Gastroesophageal sphincter (tissue), 4 donors: Measurements from ENCODE around the gene SORCS1. TPM values are rescaled to one million over a fixed set of nuclear protein-coding genes. Genes with fewer than 3 reads are reported as not detected.
A peak's percentile ranks its signal among the peaks of the same experiment; 100 is the strongest.

Experiments
- ATAC-seq: fragments of 150-250 bp; one replicate; pipeline ENCODE4 v1.9.1; 2016; ENCODE audit warnings: mild to moderate bottlenecking, moderate library complexity
- H3K27ac ChIP-seq, 4 donors: fragments of 200-600 bp; sonication (generic) in 3 of 4; 1 replicate in 3 of 4; 2 replicates in 1 of 4; pipeline ENCODE4 v1.5.1; 2016 to 2019
- H3K27me3 ChIP-seq: fragments of 200-600 bp; sonication (generic); one replicate; pipeline ENCODE4 v1.5.1; 2019
- H3K36me3 ChIP-seq, 2 donors: fragments of 200-600 bp; sonication (generic); one replicate each; pipeline ENCODE4 v1.5.1; 2019; ENCODE audit warnings: control low read depth in 1 of 2
- H3K4me1 ChIP-seq, 3 donors: fragments of 200-600 bp; sonication (generic); 1 replicate in 2 of 3; 2 replicates in 1 of 3; pipeline ENCODE4 v1.5.1; 2016 to 2019; ENCODE audit warnings: control low read depth in 2 of 3
- H3K4me3 ChIP-seq, 2 donors: fragments of 200-600 bp; sonication (generic); one replicate each; pipeline ENCODE4 v1.5.1; 2019; ENCODE audit warnings: mild to moderate bottlenecking in 1 of 2, moderate library complexity in 1 of 2
- H3K9me3 ChIP-seq, 3 donors: fragments of 200-600 bp; sonication (generic); one replicate each; pipeline ENCODE4 v1.5.1; 2017 to 2019; ENCODE audit warnings: control low read depth in 2 of 3
- EP300 ChIP-seq: sonication (generic); formaldehyde crosslinking; IDR thresholded peaks from one replicate; pipeline ENCODE4 v1.6.1; 2017; ENCODE audit warnings: antibody characterized with exemption, mild to moderate bottlenecking
- POLR2A ChIP-seq, 2 donors: fragments of 450-650 bp; IDR thresholded peaks; one replicate each; pipeline ENCODE4 v1.6.1; 2017; ENCODE audit warnings: antibody characterized with exemption in 2 of 2, mild to moderate bottlenecking in 2 of 2, moderate library complexity in 1 of 2
- POLR2AphosphoS5 ChIP-seq: sonication (generic); formaldehyde crosslinking; IDR thresholded peaks from one replicate; pipeline ENCODE4 v1.6.1; 2017; ENCODE audit warnings: antibody characterized with exemption
- WGBS, 2 donors: methylation state at CpG; one replicate each; pipeline ENCODE4 v1.1.5; 2018; ENCODE audit warnings: low coverage in 1 of 2; 5-methylcytosine and 5-hydroxymethylcytosine counted together
- total RNA-seq, 4 donors: library from RNA; depleted of rRNA; stranded (reverse); fragments of >200 nt; gene quantifications; one replicate each; pipeline ENCODE4 v1.1.0, GENCODE V29; 2016
- TF ChIP-seq, protein P1 (sequence below), 4 experiments: fragments of 200-600 bp in 2 of 4; fragments of 450-650 bp in 2 of 4; sonication (generic) in 1 of 4; IDR thresholded peaks; one replicate each; pipeline ENCODE4 v1.5.1; 2017 to 2019; ENCODE audit warnings: antibody characterized with exemption in 4 of 4, mild to moderate bottlenecking in 2 of 4, moderate library complexity in 2 of 4

The SORCS1 gene
- total RNA-seq, 4 donors from 2014 or later: 8.5 to 18.6 (median 10.0) TPM

DNA sequence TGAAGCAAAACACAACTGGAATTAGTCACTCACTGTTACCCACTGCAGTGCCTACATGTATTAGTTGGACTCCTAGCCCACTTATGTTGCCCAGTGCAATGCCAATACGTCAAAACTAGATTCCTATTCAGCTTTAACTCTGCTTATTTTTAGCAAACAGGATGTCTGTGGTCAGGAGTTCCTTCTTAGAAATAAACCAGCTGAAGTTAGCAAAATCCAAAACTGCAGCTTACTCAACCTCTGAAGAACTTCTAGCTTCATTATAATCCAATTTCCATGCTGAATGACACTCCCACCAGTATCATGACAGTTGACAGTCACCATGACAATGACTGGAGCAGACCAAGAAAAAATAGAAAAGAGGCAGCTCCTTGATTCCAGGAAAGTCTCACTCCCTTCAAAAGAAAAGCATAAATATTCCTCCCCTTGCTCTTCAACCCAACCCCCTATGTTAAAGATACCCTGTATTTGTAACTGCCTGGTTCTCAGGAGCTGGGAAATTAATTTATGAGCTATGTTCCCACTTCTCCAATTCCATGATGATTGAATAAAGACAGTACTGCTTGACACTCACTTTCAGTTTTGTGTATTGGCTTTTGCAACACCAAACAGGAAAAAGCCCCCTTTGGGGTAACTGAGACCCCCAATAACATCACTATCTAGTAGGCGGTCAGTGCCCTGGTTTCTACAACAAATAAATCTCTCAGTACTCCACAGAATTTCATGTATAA lies 327.4 kb downstream of the SORCS1 start:
- no peaks in the 10 kb centered on the region for H3K9me3 ChIP-seq
- no peaks in the 10 kb centered on the region for H3K27me3 ChIP-seq
- no peak overlapping the region for H3K27ac ChIP-seq
- 45 to 70% methylated on average over 2 of the region's 2 CpGs for WGBS, 2 donors
- no peaks in the 10 kb centered on the region for H3K4me1 ChIP-seq
- peak; percentile 53 for ATAC-seq
- H3K36me3 ChIP-seq: no peaks in the 10 kb centered on the region
- TF ChIP-seq, protein P1, sequence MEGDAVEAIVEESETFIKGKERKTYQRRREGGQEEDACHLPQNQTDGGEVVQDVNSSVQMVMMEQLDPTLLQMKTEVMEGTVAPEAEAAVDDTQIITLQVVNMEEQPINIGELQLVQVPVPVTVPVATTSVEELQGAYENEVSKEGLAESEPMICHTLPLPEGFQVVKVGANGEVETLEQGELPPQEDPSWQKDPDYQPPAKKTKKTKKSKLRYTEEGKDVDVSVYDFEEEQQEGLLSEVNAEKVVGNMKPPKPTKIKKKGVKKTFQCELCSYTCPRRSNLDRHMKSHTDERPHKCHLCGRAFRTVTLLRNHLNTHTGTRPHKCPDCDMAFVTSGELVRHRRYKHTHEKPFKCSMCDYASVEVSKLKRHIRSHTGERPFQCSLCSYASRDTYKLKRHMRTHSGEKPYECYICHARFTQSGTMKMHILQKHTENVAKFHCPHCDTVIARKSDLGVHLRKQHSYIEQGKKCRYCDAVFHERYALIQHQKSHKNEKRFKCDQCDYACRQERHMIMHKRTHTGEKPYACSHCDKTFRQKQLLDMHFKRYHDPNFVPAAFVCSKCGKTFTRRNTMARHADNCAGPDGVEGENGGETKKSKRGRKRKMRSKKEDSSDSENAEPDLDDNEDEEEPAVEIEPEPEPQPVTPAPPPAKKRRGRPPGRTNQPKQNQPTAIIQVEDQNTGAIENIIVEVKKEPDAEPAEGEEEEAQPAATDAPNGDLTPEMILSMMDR (IDR thresholded peaks at IDR 0.05): no peak
- TF ChIP-seq POLR2AphosphoS5 (no peak), EP300 (no peak), POLR2A (IDR thresholded peaks at IDR 0.05) (no peak)
- no peak overlapping the region for H3K4me3 ChIP-seq

DNA sequence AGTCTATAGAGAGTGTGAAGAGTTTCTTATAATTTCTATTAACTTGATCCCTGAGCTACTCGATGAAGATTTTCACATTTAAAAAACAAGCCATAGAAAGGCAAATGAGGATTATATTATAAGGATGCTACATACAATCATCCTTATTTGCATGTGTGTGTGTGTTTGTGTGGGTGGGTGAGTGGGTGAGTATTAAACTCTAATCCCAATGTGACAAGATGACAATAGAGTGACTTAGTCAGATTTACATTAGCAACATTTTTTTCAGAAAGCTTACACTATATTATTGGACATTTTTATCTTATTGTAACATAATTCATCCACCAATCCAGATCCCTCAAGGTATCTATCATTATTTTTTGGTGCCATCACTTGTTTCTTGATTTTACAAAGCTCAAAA lies 331.7 kb downstream of the SORCS1 start:
- WGBS, 2 donors: 76 to 100% methylated on average over 1 of the region's 1 CpG
- Histone ChIP-seq H3K4me1 (no peaks in the 10 kb centered on the region), H3K27me3 (no peaks in the 10 kb centered on the region), H3K36me3 (no peaks in the 10 kb centered on the region), H3K4me3 (no peak overlapping the region), H3K9me3 (no peaks in the 10 kb centered on the region), H3K27ac (no peak overlapping the region)
- no peak for ATAC-seq
- TF ChIP-seq POLR2AphosphoS5 (no peak), POLR2A (IDR thresholded peaks at IDR 0.05) (no peak), EP300 (no peak)
- TF ChIP-seq, protein P1 (IDR thresholded peaks at IDR 0.05): no peak

DNA sequence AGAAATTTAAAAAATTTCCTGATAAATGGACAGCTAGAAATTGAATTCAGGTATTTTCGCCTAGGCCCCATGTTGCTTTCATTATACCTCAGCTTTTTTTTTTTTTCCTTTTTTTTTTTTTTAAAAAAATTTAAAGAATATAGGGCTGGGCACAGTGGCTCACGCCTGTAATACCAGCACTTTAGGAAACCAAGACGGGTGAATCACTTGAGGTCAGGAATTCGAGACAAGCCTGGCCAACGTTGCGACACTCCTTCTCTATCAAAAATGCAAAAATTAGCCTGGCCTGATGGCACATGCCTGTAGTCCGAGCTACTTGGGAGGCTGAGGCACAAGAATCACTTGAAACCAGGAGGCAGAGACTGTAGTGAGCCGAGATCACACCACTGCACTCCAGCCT lies 334.0 kb downstream of the SORCS1 start:
- Histone ChIP-seq H3K4me3 (no peak overlapping the region), H3K36me3 (no peaks in the 10 kb centered on the region), H3K27me3 (no peaks in the 10 kb centered on the region), H3K4me1 (peaks cover 0 to 16% (median 0%) of the 10 kb centered on the region in 3 donors), H3K9me3 (no peaks in the 10 kb centered on the region), H3K27ac (no peak overlapping the region)
- WGBS, 2 donors: 81 to 100% methylated on average over 1 to 5 of the region's 8 CpGs
- ATAC-seq: no peak
- TF ChIP-seq, protein P1 (IDR thresholded peaks at IDR 0.05): no peak
- TF ChIP-seq POLR2A (IDR thresholded peaks at IDR 0.05) (no peak), EP300 (no peak), POLR2AphosphoS5 (no peak)

DNA sequence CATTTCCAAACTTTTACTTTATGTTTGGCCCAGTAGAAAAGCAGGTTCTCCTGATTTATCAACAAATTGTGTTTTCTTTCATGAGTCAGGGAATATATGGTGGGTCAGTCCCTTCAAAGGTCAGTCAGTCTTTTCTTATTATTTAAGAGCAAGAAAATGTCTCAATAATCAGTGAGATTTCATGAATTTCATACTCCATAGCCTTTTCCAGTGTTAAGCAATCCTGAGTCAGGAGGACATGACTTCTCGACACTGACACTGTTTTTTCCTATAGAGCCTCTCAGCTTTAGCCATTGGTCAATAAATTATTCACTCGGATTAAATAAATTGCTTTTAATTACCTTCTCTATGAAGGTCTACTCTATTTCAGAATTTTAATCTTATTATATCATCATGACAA lies 334.5 kb downstream of the SORCS1 start:
- 90 to 94% methylated on average over 2 of the region's 2 CpGs for WGBS, 2 donors
- TF ChIP-seq POLR2AphosphoS5 (no peak), POLR2A (IDR thresholded peaks at IDR 0.05) (no peak), EP300 (no peak)
- TF ChIP-seq, protein P1 (IDR thresholded peaks at IDR 0.05): no peak

DNA sequence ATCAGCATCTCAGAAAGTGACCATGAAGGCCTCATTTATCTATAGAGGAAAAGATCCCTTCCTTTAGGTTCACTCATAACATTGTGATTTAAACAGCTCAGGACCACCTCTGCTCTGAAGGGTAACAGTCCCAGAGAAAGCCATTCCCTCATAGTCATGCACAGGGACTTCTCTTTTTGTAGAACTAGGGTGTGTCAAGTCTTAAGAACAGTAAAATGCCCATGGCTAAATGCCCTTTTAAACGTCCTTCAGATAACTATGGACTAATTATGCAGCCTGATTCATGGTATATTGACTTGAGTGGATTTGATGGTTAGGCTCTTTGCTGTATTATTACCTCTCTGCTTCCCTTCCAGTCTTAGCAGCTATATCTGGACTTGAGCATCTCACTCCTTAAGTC lies 337.8 kb downstream of the SORCS1 start:
- Histone ChIP-seq H3K27me3 (no peaks in the 10 kb centered on the region), H3K36me3 (no peaks in the 10 kb centered on the region), H3K9me3 (no peaks in the 10 kb centered on the region), H3K27ac (no peak overlapping the region), H3K4me1 (peaks cover 0 to 20% (median 0%) of the 10 kb centered on the region in 3 donors), H3K4me3 (no peak overlapping the region)
- TF ChIP-seq POLR2A (IDR thresholded peaks at IDR 0.05): no peak
- TF ChIP-seq, protein P1 (IDR thresholded peaks at IDR 0.05): no peak
- no peak for TF ChIP-seq POLR2AphosphoS5
- no peak for ATAC-seq
- WGBS, 2 donors: 30% methylated on average over 1 of the region's 1 CpG; no CpG with 5 or more reads in 1 of the 2 donors

More for the DNA sequence above, 334.5 kb downstream of the SORCS1 start:
- H3K27me3 ChIP-seq: no peaks in the 10 kb centered on the region
- no peaks in the 10 kb centered on the region for H3K36me3 ChIP-seq
- peaks cover 0 to 20% (median 0%) of the 10 kb centered on the region in 3 donors for H3K4me1 ChIP-seq
- no peaks in the 10 kb centered on the region for H3K9me3 ChIP-seq
- no peak for ATAC-seq
- no peak overlapping the region for H3K27ac ChIP-seq
- no peak overlapping the region for H3K4me3 ChIP-seq
